Upper lobe of left lung (tissue), 4 donors: Measurements from ENCODE around the gene ZDHHC1.
A peak's percentile ranks its signal among the peaks of the same experiment; 100 is the strongest.

Experiments used
- EP300 ChIP-seq, 4 donors: sonication (generic); formaldehyde crosslinking; IDR thresholded peaks; one replicate each; pipeline ENCODE4 v1.5.1; 2017; ENCODE audit warnings: antibody characterized with exemption in 4 of 4, control low read depth in 2 of 4
- POLR2AphosphoS5 ChIP-seq, 2 donors: sonication (generic); formaldehyde crosslinking; IDR thresholded peaks; one replicate each; pipeline ENCODE4 v1.5.1; 2017; ENCODE audit warnings: antibody characterized with exemption in 2 of 2
- TF ChIP-seq, protein P1 (sequence below), 6 experiments: fragments of 450-650 bp in 4 of 6; fragments of 200-600 bp in 2 of 6; sonication (generic) in 2 of 6; IDR thresholded peaks; one replicate each; pipeline ENCODE4 v1.5.1; 2016 to 2019; ENCODE audit warnings: antibody characterized with exemption in 6 of 6

DNA sequence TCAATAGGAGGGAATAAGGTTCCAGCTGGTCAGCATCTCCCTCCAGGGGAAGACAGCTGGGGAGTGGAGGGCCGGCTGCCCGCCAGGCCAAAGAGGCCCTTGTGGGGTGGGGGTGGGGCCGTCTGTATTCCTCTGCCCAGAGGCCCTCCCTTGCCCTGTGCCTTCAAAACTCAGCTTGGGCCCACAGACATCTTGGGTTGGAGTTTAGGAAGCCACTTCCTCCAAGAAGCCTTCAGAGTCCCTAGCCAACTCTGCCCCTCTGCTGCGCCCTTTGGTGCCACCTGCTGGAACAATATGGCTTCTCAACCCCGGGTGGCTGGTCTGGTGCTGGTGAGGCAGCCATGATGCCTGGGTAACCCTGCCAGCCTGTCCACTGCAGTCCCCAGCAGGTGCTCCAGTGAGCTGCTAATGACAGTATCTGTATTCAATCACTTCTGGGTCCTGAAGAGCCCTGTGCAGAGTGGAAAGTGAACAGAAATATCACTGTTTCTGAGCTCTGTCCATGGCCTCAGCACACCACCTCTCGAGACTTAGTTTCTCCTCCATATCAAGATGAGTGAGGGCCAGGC lies 31.3 kb upstream of the ZDHHC1 start:
- TF ChIP-seq, protein P1, sequence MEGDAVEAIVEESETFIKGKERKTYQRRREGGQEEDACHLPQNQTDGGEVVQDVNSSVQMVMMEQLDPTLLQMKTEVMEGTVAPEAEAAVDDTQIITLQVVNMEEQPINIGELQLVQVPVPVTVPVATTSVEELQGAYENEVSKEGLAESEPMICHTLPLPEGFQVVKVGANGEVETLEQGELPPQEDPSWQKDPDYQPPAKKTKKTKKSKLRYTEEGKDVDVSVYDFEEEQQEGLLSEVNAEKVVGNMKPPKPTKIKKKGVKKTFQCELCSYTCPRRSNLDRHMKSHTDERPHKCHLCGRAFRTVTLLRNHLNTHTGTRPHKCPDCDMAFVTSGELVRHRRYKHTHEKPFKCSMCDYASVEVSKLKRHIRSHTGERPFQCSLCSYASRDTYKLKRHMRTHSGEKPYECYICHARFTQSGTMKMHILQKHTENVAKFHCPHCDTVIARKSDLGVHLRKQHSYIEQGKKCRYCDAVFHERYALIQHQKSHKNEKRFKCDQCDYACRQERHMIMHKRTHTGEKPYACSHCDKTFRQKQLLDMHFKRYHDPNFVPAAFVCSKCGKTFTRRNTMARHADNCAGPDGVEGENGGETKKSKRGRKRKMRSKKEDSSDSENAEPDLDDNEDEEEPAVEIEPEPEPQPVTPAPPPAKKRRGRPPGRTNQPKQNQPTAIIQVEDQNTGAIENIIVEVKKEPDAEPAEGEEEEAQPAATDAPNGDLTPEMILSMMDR (IDR thresholded peaks at IDR 0.05): peak in 5 of 6 experiments; percentile 25 to 42 (median 35)
- TF ChIP-seq EP300 (IDR thresholded peaks at IDR 0.05): no peak
- TF ChIP-seq POLR2AphosphoS5 (IDR thresholded peaks at IDR 0.05): peak in 1 of 2 donors; percentile 28
